ENCODE data around the gene MYH15.
"Not testable (repeated sequence)": the region's sequence is repeated elsewhere in the genome, so short reads cannot be mapped to it uniquely, and the experiment has no call there.

MYH15 gene

GRCh38 chr3:108381529-108382140 lies 128.8 kb downstream of the MYH15 start:
- DNase-seq: no peak

- DNase-seq: no peak
These were observed 130.1 kb downstream of the MYH15 start for GRCh38 chr3:108380128-108380795.

DNA sequence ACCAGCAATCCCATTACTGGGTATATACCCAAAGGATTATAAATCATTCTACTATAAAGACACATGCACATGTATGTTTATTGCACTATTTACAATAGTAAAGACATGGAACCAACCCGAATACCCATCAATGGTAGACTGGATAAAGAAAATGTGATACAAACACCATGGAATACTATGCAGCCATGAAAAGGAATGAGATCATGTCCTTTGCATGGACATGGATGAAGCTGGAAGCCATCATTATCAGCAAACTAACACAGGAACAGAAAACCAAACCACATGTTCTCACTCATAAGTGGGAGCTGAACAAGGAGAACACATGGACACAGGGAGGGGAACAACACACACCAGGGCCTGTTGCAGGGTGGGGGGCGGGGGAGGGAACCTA lies 131.4 kb downstream of the MYH15 start:
- not testable (repeated sequence) for DNase-seq

DNA sequence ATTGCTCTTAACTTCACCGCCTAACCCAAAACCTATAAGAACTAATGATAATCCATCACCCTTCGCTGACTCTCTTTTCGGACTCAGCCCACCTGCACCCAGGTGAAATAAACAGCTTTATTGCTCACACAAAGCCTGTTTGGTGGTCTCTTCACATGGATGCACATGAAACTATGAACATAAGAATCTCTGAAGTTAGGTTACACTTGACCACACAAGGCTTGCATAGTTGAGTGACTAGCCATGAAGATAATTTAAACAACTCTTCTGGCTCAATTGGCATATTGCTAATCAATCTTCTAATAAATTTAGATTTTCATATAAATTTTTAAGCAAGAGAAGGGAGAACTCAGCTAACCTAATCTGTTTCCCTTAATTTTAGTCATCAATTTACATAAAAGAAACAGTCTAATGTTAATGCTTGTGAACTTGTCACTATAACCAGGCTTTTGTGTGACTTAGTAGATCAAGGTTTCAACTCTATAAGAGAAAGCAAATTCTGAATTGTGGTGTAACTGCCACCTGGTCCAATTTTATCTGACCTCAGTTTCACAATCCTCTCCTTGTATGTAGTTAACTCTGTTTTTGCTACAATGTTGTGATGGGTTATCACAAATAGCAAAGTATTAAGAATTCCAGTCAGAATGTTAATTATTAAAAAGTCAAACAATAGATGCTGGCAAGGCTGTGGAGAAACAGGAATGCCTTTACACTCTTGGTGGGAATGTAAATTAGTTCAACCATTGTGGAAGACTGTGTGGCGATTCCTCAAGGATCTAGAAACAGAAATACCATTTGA lies 132.0 kb downstream of the MYH15 start:
- no peak for DNase-seq

- DNase-seq: no peak
These were observed 133.0 kb downstream of the MYH15 start for GRCh38 chr3:108377384-108377783.

GRCh38 chr3:108376026-108376425 lies 134.4 kb downstream of the MYH15 start:
- DNase-seq: no peak

- no peak for DNase-seq
These were observed 151.4 kb downstream of the MYH15 start for GRCh38 chr3:108359011-108359410.

GRCh38 chr3:108357042-108357441 lies 153.4 kb downstream of the MYH15 start:
- no peak for DNase-seq

GRCh38 chr3:108354562-108354961 lies 155.8 kb downstream of the MYH15 start:
- no peak for DNase-seq

- DNase-seq: no peak
These were observed 158.2 kb downstream of the MYH15 start for GRCh38 chr3:108352176-108352575.

GRCh38 chr3:108346301-108347227 lies 163.8 kb downstream of the MYH15 start:
- DNase-seq: no peak

DNA sequence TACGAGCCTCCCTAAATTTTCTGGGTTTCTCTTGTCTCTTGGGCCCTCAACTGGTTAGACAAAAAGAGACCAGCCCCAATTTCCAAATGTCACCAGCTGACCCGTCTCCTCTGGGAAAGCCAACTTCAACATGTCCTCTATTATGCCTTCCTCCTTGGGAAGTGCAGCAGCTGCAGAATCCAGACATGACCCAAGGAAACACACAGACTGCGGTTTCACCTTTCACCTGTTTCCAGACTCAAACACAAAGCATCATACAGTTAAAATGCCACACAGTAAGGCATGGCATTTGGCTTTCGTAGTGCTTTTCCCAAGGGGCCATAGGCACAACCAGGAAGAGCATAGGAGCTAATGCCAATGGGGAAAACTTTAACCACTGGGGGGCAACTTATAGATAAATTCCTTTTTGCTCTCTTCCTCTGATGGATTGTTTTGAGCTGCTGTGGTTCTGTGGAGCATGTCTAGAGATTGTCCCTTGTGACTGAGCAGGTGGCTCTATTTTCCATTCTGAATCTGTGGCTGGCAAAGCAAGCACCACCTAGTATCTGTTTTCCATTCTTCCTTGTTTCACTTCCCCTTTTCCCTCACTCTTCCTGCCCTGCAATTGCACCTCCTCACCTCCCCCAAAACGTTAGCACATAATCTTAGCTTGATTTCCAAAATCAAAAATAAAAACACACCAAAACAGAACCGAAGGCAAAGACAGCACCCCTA lies 164.7 kb downstream of the MYH15 start:
- DNase-seq: peak; percentile 75

- no peak for DNase-seq
These were observed 166.9 kb downstream of the MYH15 start for GRCh38 chr3:108343491-108343890.

- no peak for DNase-seq
These were observed 167.4 kb downstream of the MYH15 start for GRCh38 chr3:108342837-108343486.

- DNase-seq: no peak
These were observed 168.5 kb downstream of the MYH15 start for GRCh38 chr3:108341911-108342310.

GRCh38 chr3:108338901-108339545 lies 171.4 kb downstream of the MYH15 start:
- DNase-seq: no peak

- no peak for DNase-seq
These were observed 175.7 kb downstream of the MYH15 start for GRCh38 chr3:108334701-108335100.

- no peak for DNase-seq
These were observed 176.4 kb downstream of the MYH15 start for GRCh38 chr3:108333961-108334360.

DNA sequence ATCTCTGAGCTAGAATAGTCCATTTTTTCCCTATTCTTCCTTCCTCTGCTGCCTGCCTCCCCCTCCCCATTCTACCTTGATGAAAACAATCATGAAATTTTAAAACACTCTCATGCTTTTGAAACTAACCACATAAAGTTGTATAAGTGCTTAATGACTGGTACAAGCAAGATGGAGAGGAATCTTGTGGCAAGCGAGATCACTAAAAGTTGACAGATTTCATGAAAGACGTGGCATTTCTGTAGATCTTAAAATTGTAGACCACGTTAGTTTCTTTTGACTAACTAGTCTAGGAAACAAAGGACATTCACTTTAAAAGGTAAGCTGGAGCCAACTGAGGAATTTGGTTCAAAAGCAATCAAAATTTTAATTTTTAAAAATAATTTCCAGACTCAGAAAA lies 178.6 kb downstream of the MYH15 start:
- DNase-seq: no peak
